Dendritic cell treated with granulocyte-macrophage colony-stimulating factor and Interleukin-4, amounts not matched to agents 40 ng/mL and 50 ng/mL, for 4 days (primary cell): Measurements from ENCODE around the gene GRB2.
A peak's percentile ranks its signal among the peaks of the same experiment; 100 is the strongest.

ENCODE experiments used
- H3K27ac Mint-ChIP-seq: one replicate; pipeline ENCODE4 v1.8.0; 2022; ENCODE audit warnings: mild to moderate bottlenecking, mixed read lengths
- H3K27me3 Mint-ChIP-seq: one replicate; pipeline ENCODE4 v1.8.0; 2022; ENCODE audit warnings: mild to moderate bottlenecking, mixed read lengths
- H3K36me3 Mint-ChIP-seq: one replicate; pipeline ENCODE4 v1.8.0; 2022; ENCODE audit warnings: low read depth, mixed read lengths
- H3K4me1 Mint-ChIP-seq: one replicate; pipeline ENCODE4 v1.8.0; 2022; ENCODE audit warnings: low read depth, mixed read lengths
- H3K4me3 Mint-ChIP-seq: one replicate; pipeline ENCODE4 v1.8.0; 2022; ENCODE audit warnings: mild to moderate bottlenecking, moderate library complexity, mixed read lengths
- H3K9me3 Mint-ChIP-seq: one replicate; pipeline ENCODE4 v1.8.0; 2022; ENCODE audit warnings: mixed read lengths
- intact Hi-C: fragments of 100-400 bp; cut with micrococcal nuclease; formaldehyde crosslinking; loops from one replicate; pipeline ENCODE4 v1.15.0; 2022

Gene GRB2

DNA sequence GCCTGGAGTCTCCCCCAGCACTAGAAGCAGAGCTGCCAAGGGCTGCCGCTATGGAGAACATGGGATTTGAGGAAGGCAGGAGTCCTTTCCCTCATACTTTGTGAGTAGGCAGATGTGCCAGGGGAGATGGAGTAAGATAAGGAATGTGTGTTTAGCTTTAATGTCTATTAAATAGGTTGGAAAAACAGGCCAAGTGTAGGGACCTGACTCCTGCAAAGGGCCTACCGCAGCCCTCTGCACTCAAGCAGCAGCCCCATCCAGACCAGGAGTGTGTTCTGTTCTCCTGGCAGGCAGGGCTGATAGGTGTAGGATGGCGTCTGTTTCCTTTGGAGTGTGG lies 132.7 kb downstream of the GRB2 start:
- Mint-ChIP-seq H3K36me3 (peaks cover 84% of the 10 kb centered on the region), H3K27ac (peak overlapping the region; percentile 96), H3K27me3 (no peaks in the 10 kb centered on the region), H3K4me1 (peaks cover 60% of the 10 kb centered on the region), H3K4me3 (peak overlapping the region; percentile 81), H3K9me3 (no peaks in the 10 kb centered on the region)
- intact Hi-C loops = loop anchor here (5.0 kb wide), 1 partner anchor 139 kb away; no protein-coding TSS in a partner anchor

DNA sequence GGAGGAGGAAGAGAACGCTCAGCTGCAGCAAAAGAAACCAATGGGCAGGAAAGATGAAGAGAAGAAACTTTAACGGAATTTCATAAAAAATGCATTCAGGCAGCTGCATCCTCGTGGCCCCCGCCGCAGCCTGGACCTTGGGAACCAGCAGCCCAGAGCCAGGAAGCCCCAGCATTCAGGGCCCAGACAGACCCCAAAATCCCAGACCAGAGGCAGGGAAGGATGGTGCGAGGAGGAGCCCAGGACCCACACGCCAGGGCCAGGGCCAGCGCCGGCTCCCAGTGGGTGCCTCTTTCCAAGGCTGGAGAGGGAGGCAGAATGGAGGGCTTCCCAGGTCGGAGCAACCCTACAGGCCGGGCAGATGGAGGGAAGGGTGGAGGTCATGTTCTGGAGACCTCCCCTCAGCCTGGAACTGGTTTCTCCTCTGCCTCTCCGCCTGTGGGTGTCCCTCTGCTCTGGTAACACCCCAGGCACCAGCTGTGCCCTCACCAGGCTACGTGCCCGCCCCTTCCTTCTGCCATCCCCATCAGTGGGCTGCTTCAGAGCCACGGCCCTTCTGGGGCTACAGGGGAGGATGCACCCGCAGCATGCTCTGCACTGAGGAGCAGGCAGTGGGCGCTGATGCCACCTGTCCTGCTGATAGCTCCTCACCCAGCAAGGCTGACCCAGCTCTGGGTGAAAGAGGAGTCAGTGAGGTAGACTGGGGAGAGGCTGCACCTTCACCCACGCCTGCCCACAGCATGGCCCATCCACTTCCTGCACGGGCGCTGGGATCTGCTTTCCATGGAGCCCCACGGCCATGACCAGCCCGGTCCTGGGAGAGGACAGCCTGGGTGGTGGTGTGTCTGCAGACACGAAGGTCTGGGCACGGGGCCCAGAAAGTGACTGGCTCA lies 133.3 kb downstream of the GRB2 start:
- peaks cover 84% of the 10 kb centered on the region for H3K36me3 Mint-ChIP-seq
- intact Hi-C loops = loop anchor here (5.0 kb wide), 1 partner anchor 140 kb away; no protein-coding TSS in a partner anchor

DNA sequence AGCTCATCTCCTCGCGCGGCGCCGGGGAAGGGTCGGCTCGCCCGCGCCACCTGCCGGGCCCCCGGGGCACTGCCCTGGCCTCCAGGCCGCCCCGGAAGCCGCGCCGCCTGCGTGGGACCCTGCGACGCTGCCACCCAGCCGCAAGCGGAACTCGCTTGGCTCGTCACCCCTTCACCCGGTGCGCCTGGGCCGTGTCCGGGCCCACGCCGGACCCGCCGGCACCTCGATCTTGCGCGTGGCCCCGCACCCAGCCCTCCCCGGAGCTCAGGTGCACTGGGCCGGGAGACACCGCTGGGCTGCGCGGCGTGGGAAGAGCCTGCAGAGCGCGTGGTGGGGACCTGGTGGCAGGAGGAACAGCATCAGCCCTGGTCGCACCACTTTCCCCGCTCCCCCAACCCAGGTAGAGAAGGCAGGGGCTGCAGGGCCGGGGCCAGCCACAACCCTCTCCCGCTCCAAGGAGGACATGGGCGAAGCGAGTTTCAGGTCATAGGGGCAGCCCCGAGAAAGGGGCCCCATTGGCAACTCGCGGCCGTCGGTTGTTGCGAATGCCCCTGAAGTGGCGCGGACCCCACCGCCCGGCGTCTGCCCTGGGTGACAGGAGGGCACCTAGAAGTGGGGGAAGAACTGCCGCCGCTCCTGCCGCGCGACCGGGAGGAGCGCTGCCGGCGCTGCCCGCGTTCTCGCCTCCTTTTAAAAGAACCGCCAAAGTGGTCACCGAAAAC lies 134.1 kb downstream of the GRB2 start:
- peaks cover 74% of the 10 kb centered on the region for H3K4me1 Mint-ChIP-seq
- H3K36me3 Mint-ChIP-seq = peaks cover 84% of the 10 kb centered on the region
- H3K27ac Mint-ChIP-seq = peak overlapping the region; percentile 96
- H3K27me3 Mint-ChIP-seq = no peaks in the 10 kb centered on the region
- H3K9me3 Mint-ChIP-seq = no peaks in the 10 kb centered on the region
- intact Hi-C loops = loop anchor here (5.0 kb wide), 1 partner anchor 141 kb away; no protein-coding TSS in a partner anchor
- H3K4me3 Mint-ChIP-seq = peak overlapping the region; percentile 81

More for the DNA sequence above, 133.3 kb downstream of the GRB2 start:
- H3K4me1 Mint-ChIP-seq = peaks cover 66% of the 10 kb centered on the region
- no peaks in the 10 kb centered on the region for H3K27me3 Mint-ChIP-seq
- peak overlapping the region; percentile 81 for H3K4me3 Mint-ChIP-seq
- peak overlapping the region; percentile 96 for H3K27ac Mint-ChIP-seq
- no peaks in the 10 kb centered on the region for H3K9me3 Mint-ChIP-seq

DNA sequence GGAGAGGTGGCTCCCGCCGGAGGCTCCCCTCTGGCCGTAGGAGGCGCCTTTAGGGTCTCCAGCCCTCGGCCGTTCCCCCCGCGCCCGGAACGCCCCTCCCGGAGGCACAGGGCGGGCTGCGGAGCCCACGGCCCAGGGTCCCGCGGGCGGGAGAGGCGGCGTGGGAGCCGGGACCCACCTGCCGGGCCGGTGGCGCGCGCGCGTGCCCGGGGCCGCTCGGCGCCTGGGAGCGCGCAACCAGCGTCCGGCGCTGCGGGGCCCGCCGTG lies 134.6 kb downstream of the GRB2 start, which contains the start of gene MIF4GD:
Gene MIF4GD, minus strand, starts transcription at position 266 of the 267 bp plus-strand sequence. CDS start 1,036 bp downstream, outside the sequence.
- intact Hi-C loops = loop anchor here (5.0 kb wide), 1 partner anchor 141 kb away; no protein-coding TSS in a partner anchor

DNA sequence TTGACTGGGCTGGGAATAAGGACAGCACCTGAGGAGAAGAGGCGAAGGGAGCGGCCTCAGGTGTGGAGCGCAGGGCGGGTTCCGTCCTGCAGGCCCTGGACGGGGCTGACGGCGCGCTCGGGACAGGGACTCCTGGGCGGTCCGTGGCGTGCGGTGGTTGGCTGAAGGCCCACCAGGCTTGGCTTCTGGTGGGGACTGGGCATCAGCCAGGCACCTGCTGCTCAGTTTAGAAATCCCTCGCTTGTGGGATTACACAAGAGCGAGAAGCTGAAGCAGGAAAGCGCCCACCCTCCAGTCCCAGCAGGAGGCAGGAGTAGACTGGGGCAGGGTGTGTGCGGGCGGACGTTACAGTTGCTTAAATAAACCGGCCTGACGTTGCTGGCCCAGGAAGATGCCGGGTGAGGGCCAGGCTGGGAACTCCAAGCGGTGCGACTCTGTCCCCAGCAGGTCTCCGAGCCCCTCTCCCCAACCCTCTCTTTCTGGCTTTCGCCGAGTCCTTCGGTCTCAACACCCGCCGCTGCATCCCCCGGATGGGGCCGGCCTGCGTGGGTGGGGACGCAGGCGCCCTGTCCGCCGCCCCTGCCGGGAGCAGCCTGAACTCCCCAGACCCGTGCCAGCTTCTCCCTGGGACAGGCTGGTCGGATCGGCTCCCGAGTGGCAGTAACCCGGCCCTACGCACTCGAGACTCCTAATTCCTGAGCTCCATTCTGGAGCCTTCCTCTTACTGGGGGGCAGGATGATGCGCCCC lies 135.1 kb downstream of the GRB2 start:
- Mint-ChIP-seq H3K4me1 (peaks cover 82% of the 10 kb centered on the region), H3K27me3 (no peaks in the 10 kb centered on the region), H3K27ac (peak overlapping the region; percentile 96), H3K4me3 (peak overlapping the region; percentile 93), H3K36me3 (peaks cover 84% of the 10 kb centered on the region), H3K9me3 (no peaks in the 10 kb centered on the region)
- intact Hi-C loops = loop anchor here (5.0 kb wide), 1 partner anchor 142 kb away; no protein-coding TSS in a partner anchor

More for the DNA sequence above, 134.6 kb downstream of the GRB2 start, which contains the start of gene MIF4GD:
- Mint-ChIP-seq H3K36me3 (peaks cover 84% of the 10 kb centered on the region), H3K27me3 (no peaks in the 10 kb centered on the region), H3K9me3 (no peaks in the 10 kb centered on the region), H3K4me1 (peaks cover 78% of the 10 kb centered on the region), H3K27ac (peak within 1 kb of the TSS; percentile 96), H3K4me3 (peak within 1 kb of the TSS; percentile 93)

DNA sequence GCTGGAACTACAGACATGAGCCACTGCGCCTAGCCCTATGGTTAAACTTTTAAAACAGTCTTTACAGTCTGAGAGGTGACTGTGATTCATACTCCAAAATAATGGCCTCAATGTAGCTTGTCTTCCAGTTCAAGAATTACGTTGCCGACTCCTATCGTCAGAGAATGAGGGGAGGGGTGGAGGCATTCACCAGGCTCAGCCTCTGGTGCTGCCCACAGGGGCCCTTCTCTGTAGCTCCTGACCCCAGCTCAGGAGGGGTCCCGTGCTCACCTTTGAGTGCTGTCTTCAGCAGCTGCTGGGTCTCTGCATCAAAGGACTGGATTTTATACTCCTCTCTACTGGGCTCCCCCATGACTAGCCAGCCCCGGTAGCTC lies 135.6 kb downstream of the GRB2 start:
- Mint-ChIP-seq H3K9me3 (no peaks in the 10 kb centered on the region), H3K4me1 (peaks cover 81% of the 10 kb centered on the region), H3K27ac (peak overlapping the region; percentile 96), H3K4me3 (peak overlapping the region; percentile 93), H3K36me3 (peaks cover 84% of the 10 kb centered on the region), H3K27me3 (no peaks in the 10 kb centered on the region)
- intact Hi-C loops = loop anchor here (5.0 kb wide), 1 partner anchor 142 kb away; no protein-coding TSS in a partner anchor
